Endometrial microvascular endothelial cells (primary cell): ENCODE results near the gene ADARB2. TPM values are rescaled to one million over a fixed set of nuclear protein-coding genes. Genes with fewer than 3 reads are reported as not detected.

Experiments
- in situ Hi-C: cut with HindIII; loops from 2 replicates; pipeline ENCODE4 v1.10.0; 2017; ENCODE audit warnings: low sequenced_read_pairs, low pct_unique_long_range_greater_than_20kb; ENCODE audit errors: inconsistent ontology term
- total RNA-seq: library from RNA; depleted of rRNA; stranded (reverse); fragments of >200 nt; gene quantifications from one replicate; pipeline ENCODE4 v1.2.3, GENCODE V29; 2015; ENCODE audit errors: inconsistent ontology term

The ADARB2 gene
- total RNA-seq, 1 donor from 2014 or later: not detected

DNA sequence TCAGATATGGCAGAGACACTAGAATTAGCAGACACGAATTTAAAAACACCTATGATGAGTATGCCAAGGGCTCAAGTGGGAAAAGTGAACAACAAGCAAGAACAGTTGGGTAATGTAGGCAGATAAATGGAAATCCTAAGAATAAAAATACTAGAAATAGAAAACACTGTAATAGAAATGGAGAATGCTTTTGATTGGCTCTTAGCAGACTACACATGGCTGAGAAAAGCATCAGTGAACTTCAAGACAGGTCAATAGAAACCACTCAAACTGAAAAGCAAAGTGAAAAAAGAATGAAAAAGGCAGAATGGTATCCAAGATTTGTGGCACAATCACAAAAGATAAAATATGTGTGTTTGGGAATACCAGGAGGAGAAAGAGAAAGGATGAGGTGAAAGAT lies 598.8 kb downstream of the ADARB2 start:
- in situ Hi-C loops: no loop called here

DNA sequence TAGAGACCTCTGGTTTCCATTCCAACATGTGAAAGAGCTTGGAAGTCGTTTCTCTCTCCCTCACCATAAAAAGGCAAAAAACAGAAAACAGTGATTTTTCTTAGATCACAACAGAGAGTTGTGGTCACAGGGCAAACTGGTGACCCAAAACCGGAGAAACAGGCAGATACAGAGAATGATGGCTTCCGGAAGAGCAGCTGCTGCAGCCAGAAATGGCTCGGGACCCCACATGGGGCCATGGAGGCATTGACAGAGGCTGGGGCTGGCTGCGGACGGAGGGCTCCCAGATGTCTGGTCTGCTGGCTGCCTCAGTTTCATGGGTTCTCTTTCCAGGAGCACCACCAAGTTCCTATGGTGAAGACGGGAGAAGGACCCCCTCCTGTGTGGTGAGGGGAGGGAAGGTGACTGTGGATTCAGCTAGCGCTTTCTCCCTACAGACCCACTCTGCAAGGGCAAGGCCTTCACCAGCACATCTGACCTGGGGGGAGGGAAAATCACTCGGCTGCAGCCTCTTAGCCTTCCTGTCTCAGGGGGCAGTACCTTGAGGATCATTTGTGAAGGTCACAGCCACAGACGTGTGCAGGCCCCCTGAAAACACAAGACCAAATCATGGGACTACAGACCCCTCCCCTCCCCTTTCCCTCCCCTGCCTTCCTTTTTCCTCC lies 599.7 kb downstream of the ADARB2 start:
- in situ Hi-C loops: no loop called here

DNA sequence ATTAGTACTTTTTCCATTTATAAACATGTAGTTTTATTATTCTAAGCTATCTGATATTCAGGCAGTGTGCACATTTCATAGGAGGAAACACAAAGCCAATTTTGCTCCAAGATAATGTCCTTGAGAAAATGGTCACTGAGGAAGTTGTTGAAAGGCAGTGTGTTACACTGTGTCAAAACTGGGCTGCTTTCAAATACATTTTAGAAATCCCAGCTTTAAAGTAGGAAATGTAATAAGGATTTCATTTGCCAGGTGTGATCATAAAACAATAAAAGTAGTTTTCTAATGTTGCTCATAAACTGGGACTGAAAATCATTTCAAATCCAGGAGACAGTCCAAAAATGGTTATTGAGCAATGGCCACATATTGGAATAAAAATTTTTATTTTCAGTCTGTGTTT lies 601.1 kb downstream of the ADARB2 start:
- in situ Hi-C loops: no loop called here

DNA sequence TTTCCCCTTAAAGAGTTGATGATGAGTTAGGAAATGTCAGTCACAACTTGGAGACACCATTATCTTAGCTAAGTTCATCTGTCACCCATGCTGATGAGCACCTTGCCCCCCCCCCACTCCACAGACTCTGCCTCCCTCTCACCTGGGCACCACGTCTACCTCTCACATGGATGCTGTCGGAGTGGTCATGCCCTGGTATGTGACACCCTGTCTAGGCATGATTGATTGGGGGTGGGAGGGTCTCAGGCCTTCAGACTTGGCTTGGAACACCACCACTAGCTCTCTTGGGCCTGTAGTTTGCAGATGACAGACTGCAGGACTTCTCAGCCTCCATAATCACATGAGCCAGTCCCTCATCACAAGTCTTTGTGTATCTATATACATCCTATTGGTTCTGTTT lies 603.2 kb downstream of the ADARB2 start:
- in situ Hi-C loops: no loop called here

DNA sequence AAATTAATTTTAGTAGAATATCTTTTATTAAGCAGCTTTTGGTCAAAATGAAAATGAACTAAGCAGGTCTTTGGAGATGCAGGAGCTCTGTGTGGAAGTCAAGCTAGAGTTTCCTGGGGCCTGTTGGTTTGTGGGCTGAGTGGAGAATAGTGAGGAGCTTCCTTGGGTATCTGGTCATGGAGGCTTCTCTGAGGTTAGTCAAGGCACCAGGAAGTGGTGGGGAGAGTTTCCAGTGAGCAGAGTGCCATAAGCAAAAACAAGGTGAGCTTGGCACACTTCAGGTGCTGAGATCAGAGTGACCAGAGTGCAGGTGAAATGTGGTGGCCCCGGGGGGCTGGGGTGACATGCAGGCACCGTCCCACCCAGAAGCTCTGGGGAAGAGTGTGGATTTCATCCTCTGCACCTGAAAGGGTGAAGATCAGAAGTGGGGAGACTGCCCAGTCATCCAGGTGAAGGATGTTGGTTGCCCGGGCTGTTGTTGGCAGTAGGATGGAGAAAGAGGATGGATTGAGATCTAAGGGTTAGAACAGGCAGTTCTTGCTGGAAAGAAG lies 603.8 kb downstream of the ADARB2 start:
- in situ Hi-C loops: no loop called here

DNA sequence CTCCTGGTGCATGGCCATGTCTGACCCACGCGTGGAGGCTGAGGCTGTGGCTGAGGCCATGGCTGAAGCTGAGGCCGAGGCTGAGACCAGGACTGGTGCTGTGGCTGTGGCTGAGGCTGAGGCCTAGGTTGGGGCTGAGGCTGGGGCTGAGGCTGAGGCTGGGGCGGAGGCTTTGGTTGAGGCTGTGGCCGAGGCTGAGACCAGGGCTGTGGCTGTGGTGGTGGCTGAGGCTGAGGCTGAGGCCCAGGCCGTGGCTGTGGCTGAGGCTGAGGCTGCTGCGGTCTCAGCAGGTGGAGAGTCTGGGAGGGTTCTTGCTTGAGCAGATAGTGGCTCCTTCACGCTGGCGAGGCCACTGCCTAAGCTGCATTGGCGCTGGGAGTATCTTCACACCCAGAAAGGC lies 604.7 kb downstream of the ADARB2 start:
- in situ Hi-C loops: no loop called here

DNA sequence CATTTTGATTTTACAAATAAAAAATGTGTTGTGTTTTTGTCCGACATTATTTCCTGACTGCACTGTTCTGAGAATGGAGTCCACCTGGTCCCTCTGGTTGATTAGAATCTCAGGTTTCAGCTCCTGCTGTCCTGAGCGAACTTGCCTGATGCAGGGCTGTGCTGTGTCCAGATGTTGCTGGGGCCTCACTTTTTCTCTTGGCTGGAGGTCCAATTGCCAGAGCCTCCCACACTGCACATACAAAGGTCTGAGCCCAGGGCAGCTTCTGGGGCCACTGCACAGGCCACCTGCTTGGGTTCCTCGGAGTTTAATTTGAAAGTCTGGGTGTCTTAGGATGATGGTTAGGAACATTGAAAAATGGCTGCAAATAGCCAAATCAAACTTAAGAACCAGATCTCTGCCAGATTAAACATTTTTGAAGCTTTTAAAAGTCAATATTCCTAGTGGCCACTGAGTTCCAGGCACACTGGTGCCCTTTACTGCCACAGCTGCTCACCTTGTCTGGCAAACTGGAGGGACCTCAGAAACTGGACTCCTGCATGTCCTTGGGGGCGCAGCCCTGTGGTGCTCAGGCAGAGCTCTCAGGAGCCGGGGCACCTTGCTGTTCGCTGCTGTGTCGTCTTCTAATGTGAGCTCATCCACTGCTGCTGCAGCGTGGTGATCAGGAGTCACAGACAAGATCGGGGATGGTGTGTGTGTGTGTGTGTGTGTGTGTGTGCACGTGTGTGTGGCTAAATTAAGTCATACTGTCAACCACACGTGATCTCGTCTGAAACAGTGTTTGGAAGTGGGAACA lies 606.1 kb downstream of the ADARB2 start:
- in situ Hi-C loops: no loop called here

DNA sequence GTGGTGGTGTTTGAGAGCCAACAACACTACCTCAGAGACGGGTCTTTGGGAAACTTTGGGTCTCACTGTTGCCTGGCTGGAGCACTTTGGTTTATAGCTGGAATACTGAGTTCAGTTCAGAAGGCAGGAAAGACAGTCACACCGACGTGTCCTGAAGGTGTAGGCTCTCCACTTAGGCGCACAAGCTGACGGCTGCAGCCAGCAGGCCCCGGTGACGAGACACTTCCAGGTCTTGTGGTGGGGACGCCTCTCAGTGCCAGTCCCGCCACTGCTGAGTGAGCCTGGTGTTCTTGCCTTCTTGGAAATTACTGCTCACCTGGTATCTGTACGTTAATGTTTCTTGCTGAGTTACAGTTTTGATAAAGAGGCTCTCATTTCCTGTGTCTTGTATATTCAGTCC lies 607.1 kb downstream of the ADARB2 start:
- in situ Hi-C loops: no loop called here

DNA sequence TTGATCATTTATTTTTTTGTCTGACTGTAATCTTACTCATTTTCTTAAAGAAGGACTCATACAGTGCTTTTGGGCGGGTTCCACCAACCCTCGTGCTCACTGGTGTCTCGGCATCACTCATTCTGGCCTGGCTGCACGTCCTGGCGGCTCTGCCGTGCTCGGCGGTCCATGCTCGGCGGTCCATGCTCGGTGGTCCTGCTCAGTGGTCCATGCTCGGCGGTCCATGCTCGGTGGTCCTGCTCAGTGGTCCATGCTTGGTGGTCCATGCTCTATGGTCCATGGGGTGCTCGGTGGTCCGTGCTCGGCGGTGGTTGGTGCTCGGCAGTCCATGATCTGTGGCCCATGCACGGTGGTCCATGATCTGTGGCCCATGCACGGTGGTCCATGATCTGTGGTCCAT lies 608.7 kb downstream of the ADARB2 start:
- in situ Hi-C loops: no loop called here

DNA sequence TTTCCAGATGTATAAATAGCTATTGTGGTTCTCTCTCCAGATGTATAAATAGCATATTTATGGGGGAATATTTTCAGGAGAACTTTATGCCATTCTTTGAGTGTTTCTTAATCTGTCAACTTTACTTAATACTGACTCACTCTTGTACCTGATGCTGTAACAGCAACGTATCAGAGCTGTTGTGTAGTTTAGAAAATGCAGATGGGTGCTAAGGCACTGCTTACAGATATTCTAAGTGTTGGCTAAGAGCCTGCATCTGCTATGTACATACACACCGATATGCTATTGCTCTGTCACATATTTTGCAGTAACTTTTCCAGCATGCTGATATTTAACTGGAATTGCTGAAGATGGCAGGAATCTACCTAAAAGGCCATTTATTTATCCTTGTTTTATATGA lies 609.2 kb downstream of the ADARB2 start:
- in situ Hi-C loops: no loop called here

DNA sequence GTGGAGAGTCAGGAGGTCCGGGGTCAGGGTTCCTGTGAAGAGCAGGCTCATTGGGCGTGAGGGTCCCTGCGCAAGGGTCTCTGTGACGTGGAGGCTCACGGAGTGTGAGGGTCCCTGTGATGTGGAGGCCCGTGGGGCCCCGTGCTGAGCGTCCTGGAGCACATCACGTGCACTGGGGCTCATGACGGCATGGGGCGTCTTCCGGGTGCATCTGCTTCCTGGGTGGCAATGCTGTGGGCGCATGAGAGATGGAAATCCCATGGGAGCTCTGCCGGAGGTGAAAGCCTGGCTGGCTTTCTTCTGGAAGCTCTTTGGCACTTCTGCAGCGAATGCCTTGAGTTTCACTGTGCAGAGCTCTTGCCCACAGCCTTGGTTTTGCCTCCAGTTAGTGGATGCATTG lies 609.7 kb downstream of the ADARB2 start:
- in situ Hi-C loops: no loop called here
